Coronary artery (tissue), 2 donors: Measurements from ENCODE around the gene ZNF839.

ENCODE experiments used
- DNase-seq: peaks from one replicate; pipeline ENCODE4 v3.0.0-alpha.2; 2017; ENCODE audit warnings: low spot score
- H3K27ac ChIP-seq, 2 donors: fragments of 200-600 bp; sonication (generic); one replicate each; pipeline ENCODE4 v1.5.1; 2016 to 2019
- H3K4me3 ChIP-seq: fragments of 200-600 bp; sonication (generic); 2 replicates; pipeline ENCODE4 v1.5.1; 2016; ENCODE audit warnings: mild to moderate bottlenecking, moderate library complexity
- TF ChIP-seq, protein P1 (sequence below): fragments of 200-600 bp; sonication (generic); IDR thresholded peaks from one replicate; pipeline ENCODE4 v1.5.1; 2019; ENCODE audit warnings: antibody characterized with exemption

ZNF839 gene

GRCh38 chr14:102279688-102280348, 39.7 kb upstream of the ZNF839 start:
- TF ChIP-seq, protein P1, sequence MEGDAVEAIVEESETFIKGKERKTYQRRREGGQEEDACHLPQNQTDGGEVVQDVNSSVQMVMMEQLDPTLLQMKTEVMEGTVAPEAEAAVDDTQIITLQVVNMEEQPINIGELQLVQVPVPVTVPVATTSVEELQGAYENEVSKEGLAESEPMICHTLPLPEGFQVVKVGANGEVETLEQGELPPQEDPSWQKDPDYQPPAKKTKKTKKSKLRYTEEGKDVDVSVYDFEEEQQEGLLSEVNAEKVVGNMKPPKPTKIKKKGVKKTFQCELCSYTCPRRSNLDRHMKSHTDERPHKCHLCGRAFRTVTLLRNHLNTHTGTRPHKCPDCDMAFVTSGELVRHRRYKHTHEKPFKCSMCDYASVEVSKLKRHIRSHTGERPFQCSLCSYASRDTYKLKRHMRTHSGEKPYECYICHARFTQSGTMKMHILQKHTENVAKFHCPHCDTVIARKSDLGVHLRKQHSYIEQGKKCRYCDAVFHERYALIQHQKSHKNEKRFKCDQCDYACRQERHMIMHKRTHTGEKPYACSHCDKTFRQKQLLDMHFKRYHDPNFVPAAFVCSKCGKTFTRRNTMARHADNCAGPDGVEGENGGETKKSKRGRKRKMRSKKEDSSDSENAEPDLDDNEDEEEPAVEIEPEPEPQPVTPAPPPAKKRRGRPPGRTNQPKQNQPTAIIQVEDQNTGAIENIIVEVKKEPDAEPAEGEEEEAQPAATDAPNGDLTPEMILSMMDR, result no peak
- DNase-seq, result no peak
- H3K27ac ChIP-seq, result no peak overlapping the region
- H3K4me3 ChIP-seq, result no peak overlapping the region

- Histone ChIP-seq H3K27ac (no peak overlapping the region), H3K4me3 (no peak overlapping the region)
- TF ChIP-seq, protein P1, result no peak
- no peak for DNase-seq
Observed at GRCh38 chr14:102280376-102280962, 39.1 kb upstream of the ZNF839 start.

- Histone ChIP-seq H3K4me3 (no peak overlapping the region), H3K27ac (no peak overlapping the region)
- TF ChIP-seq, protein P1, result no peak
- no peak for DNase-seq
Observed at GRCh38 chr14:102282751-102283465, 36.6 kb upstream of the ZNF839 start.

DNA sequence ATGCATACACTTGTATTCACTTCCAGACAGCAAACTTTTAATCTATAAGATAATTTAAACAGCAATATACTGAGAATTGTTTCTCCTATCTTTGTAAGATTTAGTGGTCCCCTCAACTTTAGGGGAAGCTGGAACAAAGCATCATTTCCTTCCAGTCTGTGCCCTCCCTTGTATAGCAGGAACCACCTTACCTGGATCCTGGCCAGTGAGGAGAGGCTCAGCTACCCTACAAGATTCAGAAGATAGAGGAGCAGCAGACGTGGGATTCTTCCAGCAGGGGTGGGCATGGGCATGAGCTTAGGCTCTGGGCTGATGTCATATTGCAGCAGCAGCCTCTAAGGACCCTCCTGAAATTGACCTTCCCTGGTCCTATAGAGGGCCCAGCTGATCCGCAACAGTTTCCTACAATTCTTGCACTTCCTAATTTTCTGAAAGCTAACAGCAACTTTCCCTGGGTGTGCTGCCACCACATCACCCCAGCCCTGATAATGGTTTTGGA, 35.9 kb upstream of the ZNF839 start:
- TF ChIP-seq, protein P1, result no peak
- no peak for DNase-seq
- H3K4me3 ChIP-seq, result no peak overlapping the region
- no peak overlapping the region for H3K27ac ChIP-seq

DNA sequence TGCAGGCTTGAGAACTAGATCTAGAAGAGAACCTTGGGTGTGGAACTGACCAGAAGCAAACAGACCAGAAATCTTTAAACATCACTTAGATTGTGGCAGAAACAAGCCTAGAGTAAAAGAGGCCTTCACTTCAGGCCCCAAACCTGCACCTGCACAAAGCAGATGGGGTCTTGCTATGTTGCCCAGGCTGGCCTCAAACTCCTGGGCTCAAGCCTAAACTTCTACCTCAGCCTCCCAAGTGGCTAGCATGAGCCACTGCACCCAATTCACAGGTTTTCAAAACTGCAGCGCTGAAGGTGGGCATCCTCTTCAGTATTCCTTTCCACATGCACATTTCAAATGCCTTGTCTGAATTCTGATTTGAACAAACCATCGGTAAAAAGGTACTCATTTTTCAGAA, 34.4 kb upstream of the ZNF839 start:
- Histone ChIP-seq H3K27ac (no peak overlapping the region), H3K4me3 (no peak overlapping the region)
- TF ChIP-seq, protein P1, result no peak
- DNase-seq, result no peak

DNA sequence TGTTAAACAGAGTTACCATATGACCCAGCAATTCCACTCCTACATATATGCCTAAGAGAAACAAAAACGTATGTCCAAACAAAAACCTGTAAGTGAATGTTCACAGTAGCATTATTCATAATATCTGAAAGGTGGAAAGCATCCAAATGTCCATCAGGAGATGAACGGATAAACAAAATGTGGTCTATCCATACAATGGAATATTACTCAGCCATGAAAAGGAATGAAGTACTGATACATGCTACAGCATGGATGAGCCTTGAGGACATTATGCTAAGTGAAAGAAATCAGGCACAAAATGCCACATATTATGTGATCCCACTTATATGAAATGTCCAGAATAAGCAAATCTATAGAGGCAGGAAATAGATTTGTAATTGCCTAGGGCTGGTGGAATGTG, 31.4 kb upstream of the ZNF839 start:
- no peak overlapping the region for H3K4me3 ChIP-seq
- DNase-seq, result no peak
- H3K27ac ChIP-seq, result no peak overlapping the region
- TF ChIP-seq, protein P1, result no peak
